Neutrophil (primary cell): ENCODE results near the gene MAP1B.

Experiments used
- H3K27ac ChIP-seq: fragments of 200-600 bp; sonication (generic); 2 replicates; pipeline ENCODE4 v1.5.1; 2016; ENCODE audit warnings: mild to moderate bottlenecking, moderate library complexity
- H3K27me3 ChIP-seq: fragments of 200-600 bp; sonication (generic); 2 replicates; pipeline ENCODE4 v1.6.0; 2016; ENCODE audit warnings: mild to moderate bottlenecking
- H3K36me3 ChIP-seq: fragments of 200-600 bp; sonication (generic); 2 replicates; pipeline ENCODE4 v1.5.1; 2017
- H3K4me1 ChIP-seq, 2 experiments: fragments of 200-600 bp in 1 of 2; sonication (generic) in 1 of 2; 1 replicate in 1 of 2; 2 replicates in 1 of 2; pipeline versions ENCODE4 v1.5.1 to v1.6.1; 2013 to 2016; ENCODE audit warnings: low read depth in 1 of 2, low read length in 1 of 2, mild to moderate bottlenecking in 1 of 2, moderate library complexity in 1 of 2; ENCODE audit not compliant: control insufficient read depth in 1 of 2, insufficient read depth in 1 of 2
- H3K4me3 ChIP-seq, 2 experiments: fragments of 200-600 bp in 1 of 2; sonication (generic) in 1 of 2; 1 replicate in 1 of 2; 2 replicates in 1 of 2; pipeline ENCODE4 v1.5.1; 2013 to 2016; ENCODE audit warnings: low read depth in 1 of 2, low read length in 1 of 2, mild to moderate bottlenecking in 1 of 2, moderate library complexity in 1 of 2
- H3K9me3 ChIP-seq: fragments of 200-600 bp; sonication (generic); 2 replicates; pipeline ENCODE4 v1.5.1; 2016
- CTCF ChIP-seq: fragments of 200-600 bp; sonication (generic); IDR thresholded peaks from 2 replicates; pipeline ENCODE4 v1.5.1; 2016; ENCODE audit warnings: antibody characterized with exemption

Gene MAP1B

GRCh38 chr5:72232838-72233237, 125.6 kb downstream of the MAP1B start:
- Histone ChIP-seq H3K4me1 (peaks cover 38 to 44% of the 10 kb centered on the region in 2 experiments), H3K27ac (peak overlapping the region; percentile 47), H3K36me3 (no peaks in the 10 kb centered on the region), H3K4me3 (no peak overlapping the region), H3K27me3 (no peaks in the 10 kb centered on the region), H3K9me3 (no peaks in the 10 kb centered on the region)
- TF ChIP-seq CTCF: no peak

- Histone ChIP-seq H3K9me3 (no peaks in the 10 kb centered on the region), H3K27ac (peak overlapping the region; percentile 48), H3K4me1 (peaks cover 40 to 48% of the 10 kb centered on the region in 2 experiments), H3K27me3 (no peaks in the 10 kb centered on the region), H3K36me3 (no peaks in the 10 kb centered on the region), H3K4me3 (no peak overlapping the region)
- TF ChIP-seq CTCF: no peak
These were observed 126.6 kb downstream of the MAP1B start for GRCh38 chr5:72233835-72234234.

GRCh38 chr5:72234265-72234700, 127.0 kb downstream of the MAP1B start:
- peaks cover 44 to 52% of the 10 kb centered on the region in 2 experiments for H3K4me1 ChIP-seq
- H3K27me3 ChIP-seq: no peaks in the 10 kb centered on the region
- no peaks in the 10 kb centered on the region for H3K9me3 ChIP-seq
- no peaks in the 10 kb centered on the region for H3K36me3 ChIP-seq
- no peak overlapping the region for H3K4me3 ChIP-seq
- TF ChIP-seq CTCF: no peak
- H3K27ac ChIP-seq: peak overlapping the region; percentile 48

GRCh38 chr5:72234868-72235267, 127.6 kb downstream of the MAP1B start:
- no peak overlapping the region for H3K4me3 ChIP-seq
- no peaks in the 10 kb centered on the region for H3K27me3 ChIP-seq
- H3K9me3 ChIP-seq: no peaks in the 10 kb centered on the region
- peaks cover 50 to 58% of the 10 kb centered on the region in 2 experiments for H3K4me1 ChIP-seq
- TF ChIP-seq CTCF: no peak
- H3K36me3 ChIP-seq: no peaks in the 10 kb centered on the region
- no peak overlapping the region for H3K27ac ChIP-seq

- Histone ChIP-seq H3K4me3 (no peak overlapping the region), H3K36me3 (no peaks in the 10 kb centered on the region), H3K4me1 (peaks cover 58 to 64% of the 10 kb centered on the region in 2 experiments), H3K27ac (no peak overlapping the region), H3K9me3 (no peaks in the 10 kb centered on the region), H3K27me3 (no peaks in the 10 kb centered on the region)
- no peak for TF ChIP-seq CTCF
These were observed 128.4 kb downstream of the MAP1B start for GRCh38 chr5:72235725-72236124.

GRCh38 chr5:72237415-72237814, 130.1 kb downstream of the MAP1B start:
- H3K36me3 ChIP-seq: no peaks in the 10 kb centered on the region
- no peak overlapping the region for H3K27ac ChIP-seq
- no peaks in the 10 kb centered on the region for H3K27me3 ChIP-seq
- peaks cover 43 to 49% of the 10 kb centered on the region in 2 experiments for H3K4me1 ChIP-seq
- no peaks in the 10 kb centered on the region for H3K9me3 ChIP-seq
- H3K4me3 ChIP-seq: no peak overlapping the region
- TF ChIP-seq CTCF: no peak
